Colon (tissue), 2 donors: ENCODE data around the gene CNTFR.
"Not testable (repeated sequence)": the region's sequence is repeated elsewhere in the genome, so short reads cannot be mapped to it uniquely, and the experiment has no call there.

Experiments
- FAIRE-seq: peaks from 2 replicates; lab custom pipeline; 2012; peaks lifted over from hg19 to GRCh38; lab: Jason Lieb, UNC
- donor health status: control.
- donor health status: control.

Gene CNTFR

GRCh38 chr9:34589636-34590380 is at the start of gene CNTFR:
Gene CNTFR, minus strand, starts transcription at chr9:34589724. Its CDS starts 20,743 bp downstream, at chr9:34568981.
- no peak for FAIRE-seq

GRCh38 chr9:34639322-34639721 is 49.8 kb upstream of the CNTFR start:
- FAIRE-seq = not testable (repeated sequence)

- no peak for FAIRE-seq
Observed at GRCh38 chr9:34638138-34638445, 48.6 kb upstream of the CNTFR start.

- no peak for FAIRE-seq
Observed at GRCh38 chr9:34637356-34638137, 48.0 kb upstream of the CNTFR start, which contains the start of gene SIGMAR1. Gene SIGMAR1, minus strand, starts transcription at chr9:34637787. Its CDS starts 90 bp downstream, at chr9:34637697.

GRCh38 chr9:34636791-34637355 is 47.3 kb upstream of the CNTFR start:
- FAIRE-seq = no peak

- no peak for FAIRE-seq
Observed at GRCh38 chr9:34635556-34635955, 46.0 kb upstream of the CNTFR start.

- FAIRE-seq = no peak
Observed at GRCh38 chr9:34634551-34635248, 45.2 kb upstream of the CNTFR start.

- no peak for FAIRE-seq
Observed at GRCh38 chr9:34633851-34634550, 44.5 kb upstream of the CNTFR start.

GRCh38 chr9:34633166-34633565 is 43.6 kb upstream of the CNTFR start:
- FAIRE-seq = no peak

- FAIRE-seq = no peak
Observed at GRCh38 chr9:34630402-34631154, 41.1 kb upstream of the CNTFR start.

GRCh38 chr9:34629491-34629808 is 39.9 kb upstream of the CNTFR start:
- FAIRE-seq = no peak

GRCh38 chr9:34628656-34629490 is 39.3 kb upstream of the CNTFR start, which contains the start of gene ARID3C:
Gene ARID3C, minus strand, starts transcription at chr9:34629066. Its CDS starts 1,052 bp downstream, at chr9:34628014.
- FAIRE-seq = no peak

- no peak for FAIRE-seq
Observed at GRCh38 chr9:34627716-34628655, 38.5 kb upstream of the CNTFR start.

- no peak for FAIRE-seq
Observed at GRCh38 chr9:34625186-34625486, 35.6 kb upstream of the CNTFR start.

- FAIRE-seq = no peak
Observed at GRCh38 chr9:34624475-34625185, 35.1 kb upstream of the CNTFR start.

GRCh38 chr9:34623374-34624235 is 34.1 kb upstream of the CNTFR start:
- FAIRE-seq = no peak
